ENCODE data around the gene SPAG17. TPM values are rescaled to one million over a fixed set of nuclear protein-coding genes. Genes with fewer than 3 reads are reported as not detected.
A peak's percentile ranks its signal among the peaks of the same experiment; 100 is the strongest.
"Not testable (repeated sequence)": the region's sequence is repeated elsewhere in the genome, so short reads cannot be mapped to it uniquely, and the experiment has no call there.

Gene SPAG17
- total RNA-seq, 1 experiment from 2014 or later = 0.52 TPM

DNA sequence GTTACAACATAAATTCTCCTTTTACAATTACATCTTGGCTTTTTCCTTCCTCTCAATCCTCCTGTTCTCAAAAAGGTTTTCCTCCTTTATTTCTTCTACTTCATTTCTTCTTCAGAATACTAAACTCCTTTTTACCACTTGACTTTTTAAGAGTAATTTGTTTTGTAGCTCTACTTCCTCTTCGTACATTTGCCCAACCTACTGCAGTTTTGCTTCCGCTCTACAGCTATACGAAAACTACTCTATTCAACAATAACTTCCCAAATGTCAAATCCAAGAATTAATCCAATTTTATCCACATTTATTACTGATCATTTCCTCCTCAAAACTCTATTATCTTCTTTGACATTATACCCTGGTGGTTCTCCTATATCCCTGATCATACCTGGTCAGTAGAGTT is 259.0 kb downstream of the SPAG17 start:
- Mint-ChIP-seq H3K27ac (no peak overlapping the region), H3K27me3 (ENCODE audit: low read depth) (no peaks in the 10 kb centered on the region), H3K4me1 (peaks cover 36% of the 10 kb centered on the region)

DNA sequence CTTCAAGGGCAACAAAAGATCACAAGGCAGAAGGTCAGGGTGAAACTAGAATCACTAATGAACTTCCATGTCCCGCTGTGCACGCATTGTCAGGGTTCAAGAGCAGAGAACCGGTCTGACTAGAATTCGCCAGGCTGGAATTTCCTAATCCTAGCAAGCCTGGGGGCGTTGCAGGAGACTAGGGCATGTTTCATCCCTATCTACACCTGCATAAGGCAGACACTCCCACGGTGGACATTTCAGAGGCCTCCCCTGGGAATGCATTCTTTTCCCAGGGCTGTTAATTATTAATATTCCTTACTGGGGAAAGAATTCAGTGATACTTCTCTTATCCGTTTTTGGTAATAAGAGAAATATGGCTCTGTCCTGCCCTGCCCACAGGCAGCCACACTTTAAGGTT is 262.3 kb downstream of the SPAG17 start:
- ATAC-seq, POLR2A ChIA-PET: not testable (repeated sequence)

More for the DNA sequence above, 259.0 kb downstream of the SPAG17 start:
- DNase-seq (ENCODE audit: low spot score) (no peak), ATAC-seq (no peak)
- no peaks in the 10 kb centered on the region; the same call in 1 of the 2 replicates for H3K36me3 Mint-ChIP-seq
- POLR2A ChIA-PET = no interaction called here
- no peaks in the 10 kb centered on the region; the same call in 1 of the 2 replicates for H3K9me3 Mint-ChIP-seq
- TF ChIP-seq NFYB (CRISPR knock-in tag; conservative IDR thresholded peaks at IDR 0.05; ENCODE audit: low read depth) (no peak), ZNF263 (CRISPR knock-in tag; IDR thresholded peaks at IDR 0.05; ENCODE audit: low read depth) (no peak), SMAD4 (CRISPR knock-in tag; IDR thresholded peaks at IDR 0.05) (no peak), OVOL2 (CRISPR knock-in tag; IDR thresholded peaks at IDR 0.05; ENCODE audit: borderline replicate concordance) (no peak), JAZF1 (CRISPR knock-in tag; IDR thresholded peaks at IDR 0.05) (no peak), TP53 (CRISPR knock-in tag; IDR thresholded peaks at IDR 0.05) (no peak)
- TF ChIP-seq, protein P1, sequence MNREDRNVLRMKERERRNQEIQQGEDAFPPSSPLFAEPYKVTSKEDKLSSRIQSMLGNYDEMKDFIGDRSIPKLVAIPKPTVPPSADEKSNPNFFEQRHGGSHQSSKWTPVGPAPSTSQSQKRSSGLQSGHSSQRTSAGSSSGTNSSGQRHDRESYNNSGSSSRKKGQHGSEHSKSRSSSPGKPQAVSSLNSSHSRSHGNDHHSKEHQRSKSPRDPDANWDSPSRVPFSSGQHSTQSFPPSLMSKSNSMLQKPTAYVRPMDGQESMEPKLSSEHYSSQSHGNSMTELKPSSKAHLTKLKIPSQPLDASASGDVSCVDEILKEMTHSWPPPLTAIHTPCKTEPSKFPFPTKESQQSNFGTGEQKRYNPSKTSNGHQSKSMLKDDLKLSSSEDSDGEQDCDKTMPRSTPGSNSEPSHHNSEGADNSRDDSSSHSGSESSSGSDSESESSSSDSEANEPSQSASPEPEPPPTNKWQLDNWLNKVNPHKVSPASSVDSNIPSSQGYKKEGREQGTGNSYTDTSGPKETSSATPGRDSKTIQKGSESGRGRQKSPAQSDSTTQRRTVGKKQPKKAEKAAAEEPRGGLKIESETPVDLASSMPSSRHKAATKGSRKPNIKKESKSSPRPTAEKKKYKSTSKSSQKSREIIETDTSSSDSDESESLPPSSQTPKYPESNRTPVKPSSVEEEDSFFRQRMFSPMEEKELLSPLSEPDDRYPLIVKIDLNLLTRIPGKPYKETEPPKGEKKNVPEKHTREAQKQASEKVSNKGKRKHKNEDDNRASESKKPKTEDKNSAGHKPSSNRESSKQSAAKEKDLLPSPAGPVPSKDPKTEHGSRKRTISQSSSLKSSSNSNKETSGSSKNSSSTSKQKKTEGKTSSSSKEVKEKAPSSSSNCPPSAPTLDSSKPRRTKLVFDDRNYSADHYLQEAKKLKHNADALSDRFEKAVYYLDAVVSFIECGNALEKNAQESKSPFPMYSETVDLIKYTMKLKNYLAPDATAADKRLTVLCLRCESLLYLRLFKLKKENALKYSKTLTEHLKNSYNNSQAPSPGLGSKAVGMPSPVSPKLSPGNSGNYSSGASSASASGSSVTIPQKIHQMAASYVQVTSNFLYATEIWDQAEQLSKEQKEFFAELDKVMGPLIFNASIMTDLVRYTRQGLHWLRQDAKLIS (CRISPR knock-in tag; IDR thresholded peaks at IDR 0.05; ENCODE audit: borderline replicate concordance) = no peak
- TF ChIP-seq, protein P2, sequence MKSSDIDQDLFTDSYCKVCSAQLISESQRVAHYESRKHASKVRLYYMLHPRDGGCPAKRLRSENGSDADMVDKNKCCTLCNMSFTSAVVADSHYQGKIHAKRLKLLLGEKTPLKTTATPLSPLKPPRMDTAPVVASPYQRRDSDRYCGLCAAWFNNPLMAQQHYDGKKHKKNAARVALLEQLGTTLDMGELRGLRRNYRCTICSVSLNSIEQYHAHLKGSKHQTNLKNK (CRISPR knock-in tag; IDR thresholded peaks at IDR 0.05) = no peak
- TF ChIP-seq, protein P3, sequence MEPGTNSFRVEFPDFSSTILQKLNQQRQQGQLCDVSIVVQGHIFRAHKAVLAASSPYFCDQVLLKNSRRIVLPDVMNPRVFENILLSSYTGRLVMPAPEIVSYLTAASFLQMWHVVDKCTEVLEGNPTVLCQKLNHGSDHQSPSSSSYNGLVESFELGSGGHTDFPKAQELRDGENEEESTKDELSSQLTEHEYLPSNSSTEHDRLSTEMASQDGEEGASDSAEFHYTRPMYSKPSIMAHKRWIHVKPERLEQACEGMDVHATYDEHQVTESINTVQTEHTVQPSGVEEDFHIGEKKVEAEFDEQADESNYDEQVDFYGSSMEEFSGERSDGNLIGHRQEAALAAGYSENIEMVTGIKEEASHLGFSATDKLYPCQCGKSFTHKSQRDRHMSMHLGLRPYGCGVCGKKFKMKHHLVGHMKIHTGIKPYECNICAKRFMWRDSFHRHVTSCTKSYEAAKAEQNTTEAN (CRISPR knock-in tag; IDR thresholded peaks at IDR 0.05) = no peak
- TF ChIP-seq, protein P4, sequence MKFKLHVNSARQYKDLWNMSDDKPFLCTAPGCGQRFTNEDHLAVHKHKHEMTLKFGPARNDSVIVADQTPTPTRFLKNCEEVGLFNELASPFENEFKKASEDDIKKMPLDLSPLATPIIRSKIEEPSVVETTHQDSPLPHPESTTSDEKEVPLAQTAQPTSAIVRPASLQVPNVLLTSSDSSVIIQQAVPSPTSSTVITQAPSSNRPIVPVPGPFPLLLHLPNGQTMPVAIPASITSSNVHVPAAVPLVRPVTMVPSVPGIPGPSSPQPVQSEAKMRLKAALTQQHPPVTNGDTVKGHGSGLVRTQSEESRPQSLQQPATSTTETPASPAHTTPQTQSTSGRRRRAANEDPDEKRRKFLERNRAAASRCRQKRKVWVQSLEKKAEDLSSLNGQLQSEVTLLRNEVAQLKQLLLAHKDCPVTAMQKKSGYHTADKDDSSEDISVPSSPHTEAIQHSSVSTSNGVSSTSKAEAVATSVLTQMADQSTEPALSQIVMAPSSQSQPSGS (CRISPR knock-in tag; IDR thresholded peaks at IDR 0.05; ENCODE audit: borderline replicate concordance, low read depth) = no peak
- TF ChIP-seq, protein P5, sequence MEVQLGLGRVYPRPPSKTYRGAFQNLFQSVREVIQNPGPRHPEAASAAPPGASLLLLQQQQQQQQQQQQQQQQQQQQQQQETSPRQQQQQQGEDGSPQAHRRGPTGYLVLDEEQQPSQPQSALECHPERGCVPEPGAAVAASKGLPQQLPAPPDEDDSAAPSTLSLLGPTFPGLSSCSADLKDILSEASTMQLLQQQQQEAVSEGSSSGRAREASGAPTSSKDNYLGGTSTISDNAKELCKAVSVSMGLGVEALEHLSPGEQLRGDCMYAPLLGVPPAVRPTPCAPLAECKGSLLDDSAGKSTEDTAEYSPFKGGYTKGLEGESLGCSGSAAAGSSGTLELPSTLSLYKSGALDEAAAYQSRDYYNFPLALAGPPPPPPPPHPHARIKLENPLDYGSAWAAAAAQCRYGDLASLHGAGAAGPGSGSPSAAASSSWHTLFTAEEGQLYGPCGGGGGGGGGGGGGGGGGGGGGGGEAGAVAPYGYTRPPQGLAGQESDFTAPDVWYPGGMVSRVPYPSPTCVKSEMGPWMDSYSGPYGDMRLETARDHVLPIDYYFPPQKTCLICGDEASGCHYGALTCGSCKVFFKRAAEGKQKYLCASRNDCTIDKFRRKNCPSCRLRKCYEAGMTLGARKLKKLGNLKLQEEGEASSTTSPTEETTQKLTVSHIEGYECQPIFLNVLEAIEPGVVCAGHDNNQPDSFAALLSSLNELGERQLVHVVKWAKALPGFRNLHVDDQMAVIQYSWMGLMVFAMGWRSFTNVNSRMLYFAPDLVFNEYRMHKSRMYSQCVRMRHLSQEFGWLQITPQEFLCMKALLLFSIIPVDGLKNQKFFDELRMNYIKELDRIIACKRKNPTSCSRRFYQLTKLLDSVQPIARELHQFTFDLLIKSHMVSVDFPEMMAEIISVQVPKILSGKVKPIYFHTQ (CRISPR knock-in tag; IDR thresholded peaks at IDR 0.05) = no peak
- H3K4me3 Mint-ChIP-seq = no peak overlapping the region
- CTCF ChIA-PET = no interaction called here

DNA sequence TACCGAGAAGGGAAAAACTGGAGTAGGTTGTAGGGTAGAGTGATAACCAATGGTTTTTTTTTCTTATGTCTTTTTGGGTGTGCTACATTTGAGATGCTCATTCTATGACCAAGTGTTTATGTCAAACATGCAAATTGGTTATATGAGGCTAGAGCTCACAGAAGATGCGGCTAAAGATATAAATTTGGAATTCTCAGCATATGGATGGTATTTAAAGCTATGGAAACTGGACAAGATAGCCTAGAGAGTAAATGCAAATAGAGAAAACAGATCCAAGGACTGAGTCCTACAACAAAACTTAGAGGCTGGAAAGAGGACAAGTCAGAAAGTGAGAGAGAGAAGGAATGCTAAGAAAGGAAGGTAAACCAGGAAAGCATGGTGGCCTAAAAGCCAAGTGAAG is 263.0 kb downstream of the SPAG17 start:
- ChIA-PET POLR2A (no interaction called here), CTCF (no interaction called here)
- Mint-ChIP-seq H3K9me3 (no peaks in the 10 kb centered on the region; the same call in 1 of the 2 replicates), H3K27me3 (ENCODE audit: low read depth) (no peaks in the 10 kb centered on the region), H3K36me3 (peaks cover 18% of the 10 kb centered on the region), H3K4me3 (no peak overlapping the region), H3K4me1 (peaks cover 12% of the 10 kb centered on the region), H3K27ac (no peak overlapping the region)
- no peak for DNase-seq (ENCODE audit: low spot score)
- ATAC-seq = no peak
- TF ChIP-seq, protein P3 (CRISPR knock-in tag; IDR thresholded peaks at IDR 0.05) = no peak
- TF ChIP-seq, protein P6, sequence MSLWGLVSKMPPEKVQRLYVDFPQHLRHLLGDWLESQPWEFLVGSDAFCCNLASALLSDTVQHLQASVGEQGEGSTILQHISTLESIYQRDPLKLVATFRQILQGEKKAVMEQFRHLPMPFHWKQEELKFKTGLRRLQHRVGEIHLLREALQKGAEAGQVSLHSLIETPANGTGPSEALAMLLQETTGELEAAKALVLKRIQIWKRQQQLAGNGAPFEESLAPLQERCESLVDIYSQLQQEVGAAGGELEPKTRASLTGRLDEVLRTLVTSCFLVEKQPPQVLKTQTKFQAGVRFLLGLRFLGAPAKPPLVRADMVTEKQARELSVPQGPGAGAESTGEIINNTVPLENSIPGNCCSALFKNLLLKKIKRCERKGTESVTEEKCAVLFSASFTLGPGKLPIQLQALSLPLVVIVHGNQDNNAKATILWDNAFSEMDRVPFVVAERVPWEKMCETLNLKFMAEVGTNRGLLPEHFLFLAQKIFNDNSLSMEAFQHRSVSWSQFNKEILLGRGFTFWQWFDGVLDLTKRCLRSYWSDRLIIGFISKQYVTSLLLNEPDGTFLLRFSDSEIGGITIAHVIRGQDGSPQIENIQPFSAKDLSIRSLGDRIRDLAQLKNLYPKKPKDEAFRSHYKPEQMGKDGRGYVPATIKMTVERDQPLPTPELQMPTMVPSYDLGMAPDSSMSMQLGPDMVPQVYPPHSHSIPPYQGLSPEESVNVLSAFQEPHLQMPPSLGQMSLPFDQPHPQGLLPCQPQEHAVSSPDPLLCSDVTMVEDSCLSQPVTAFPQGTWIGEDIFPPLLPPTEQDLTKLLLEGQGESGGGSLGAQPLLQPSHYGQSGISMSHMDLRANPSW (CRISPR knock-in tag; conservative IDR thresholded peaks at IDR 0.05; ENCODE audit: low read depth) = no peak
- no peak for TF ChIP-seq NFE2L1 (CRISPR knock-in tag; IDR thresholded peaks at IDR 0.05)
- TF ChIP-seq, protein P2 (CRISPR knock-in tag; IDR thresholded peaks at IDR 0.05) = no peak
- no peak for TF ChIP-seq SP1 (CRISPR knock-in tag; conservative IDR thresholded peaks at IDR 0.05)
- TF ChIP-seq, protein P7, sequence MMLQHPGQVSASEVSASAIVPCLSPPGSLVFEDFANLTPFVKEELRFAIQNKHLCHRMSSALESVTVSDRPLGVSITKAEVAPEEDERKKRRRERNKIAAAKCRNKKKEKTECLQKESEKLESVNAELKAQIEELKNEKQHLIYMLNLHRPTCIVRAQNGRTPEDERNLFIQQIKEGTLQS (CRISPR knock-in tag; conservative IDR thresholded peaks at IDR 0.05) = no peak
- no peak for TF ChIP-seq ETV6 (CRISPR knock-in tag; IDR thresholded peaks at IDR 0.05)

More for the DNA sequence above, 262.3 kb downstream of the SPAG17 start:
- H3K36me3 Mint-ChIP-seq = peaks cover 18% of the 10 kb centered on the region
- CTCF ChIA-PET; H3K27ac Mint-ChIP-seq; H3K27me3 Mint-ChIP-seq (ENCODE audit: low read depth); H3K4me3 Mint-ChIP-seq; H3K9me3 Mint-ChIP-seq: not testable (repeated sequence)
- DNase-seq (ENCODE audit: low spot score) = peak; percentile 14
- peaks cover 18% of the 10 kb centered on the region for H3K4me1 Mint-ChIP-seq

Data from WTC11 (cell line).